Muscle layer of colon (tissue), 2 donors: ENCODE data around the gene TMEM207.

ENCODE experiments used
- H3K27ac ChIP-seq: one replicate; pipeline ENCODE4 v1.7.0; 2013; ENCODE audit warnings: low read depth, mild to moderate bottlenecking, low read length, moderate library complexity
- H3K27me3 ChIP-seq, 2 donors: one replicate each; pipeline ENCODE4 v1.7.0; 2013; ENCODE audit warnings: low read length in 2 of 2, mild to moderate bottlenecking in 2 of 2; ENCODE audit not compliant: insufficient read depth in 2 of 2, control insufficient read depth in 1 of 2
- H3K36me3 ChIP-seq: one replicate; pipeline ENCODE4 v1.7.0; 2013; ENCODE audit warnings: mild to moderate bottlenecking, low read length; ENCODE audit not compliant: insufficient read depth
- H3K4me1 ChIP-seq: one replicate; pipeline ENCODE4 v1.7.0; 2013; ENCODE audit warnings: mild to moderate bottlenecking, low read length; ENCODE audit not compliant: insufficient read depth
- H3K4me3 ChIP-seq, 2 donors: one replicate each; pipeline ENCODE4 v1.7.0; 2013; ENCODE audit warnings: low read length in 2 of 2, low read depth in 1 of 2, mild to moderate bottlenecking in 1 of 2, moderate library complexity in 1 of 2
- H3K9ac ChIP-seq: one replicate; pipeline ENCODE4 v1.7.0; 2013; ENCODE audit warnings: low read length
- H3K9me3 ChIP-seq: one replicate; pipeline ENCODE4 v1.7.0; 2013; ENCODE audit warnings: mild to moderate bottlenecking, low read length
- donor health status: abdominal sarcoma.
- donor health status: Adenocarcinoma of cecum.

The TMEM207 gene

GRCh38 chr3:190443257-190443656 lies 6.4 kb downstream of the TMEM207 start:
- Histone ChIP-seq H3K9ac (no peak overlapping the region), H3K9me3 (no peaks in the 10 kb centered on the region), H3K27me3 (no peaks in the 10 kb centered on the region), H3K27ac (no peak overlapping the region), H3K4me3 (no peak overlapping the region), H3K36me3 (no peaks in the 10 kb centered on the region), H3K4me1 (no peaks in the 10 kb centered on the region)

GRCh38 chr3:190442240-190442639 lies 7.5 kb downstream of the TMEM207 start:
- Histone ChIP-seq H3K27ac (no peak overlapping the region), H3K36me3 (no peaks in the 10 kb centered on the region), H3K9me3 (no peaks in the 10 kb centered on the region), H3K27me3 (no peaks in the 10 kb centered on the region), H3K4me3 (no peak overlapping the region), H3K9ac (no peak overlapping the region), H3K4me1 (no peaks in the 10 kb centered on the region)

- Histone ChIP-seq H3K9ac (no peak overlapping the region), H3K4me3 (no peak overlapping the region), H3K9me3 (no peaks in the 10 kb centered on the region), H3K36me3 (no peaks in the 10 kb centered on the region), H3K27ac (no peak overlapping the region), H3K27me3 (no peaks in the 10 kb centered on the region), H3K4me1 (no peaks in the 10 kb centered on the region)
These were observed 13.4 kb downstream of the TMEM207 start for GRCh38 chr3:190436331-190436730.

GRCh38 chr3:190435618-190436017 lies 14.1 kb downstream of the TMEM207 start:
- Histone ChIP-seq H3K4me1 (no peaks in the 10 kb centered on the region), H3K27me3 (no peaks in the 10 kb centered on the region), H3K9me3 (no peaks in the 10 kb centered on the region), H3K36me3 (no peaks in the 10 kb centered on the region), H3K9ac (no peak overlapping the region), H3K4me3 (no peak overlapping the region), H3K27ac (no peak overlapping the region)

- H3K9ac ChIP-seq, result no peak overlapping the region
- no peaks in the 10 kb centered on the region for H3K4me1 ChIP-seq
- no peaks in the 10 kb centered on the region for H3K27me3 ChIP-seq
- H3K4me3 ChIP-seq, result no peak overlapping the region
- H3K36me3 ChIP-seq, result no peaks in the 10 kb centered on the region
- no peaks in the 10 kb centered on the region for H3K9me3 ChIP-seq
- H3K27ac ChIP-seq, result no peak overlapping the region
These were observed 16.1 kb downstream of the TMEM207 start for GRCh38 chr3:190433626-190434025.

GRCh38 chr3:190432216-190432615 lies 17.5 kb downstream of the TMEM207 start:
- Histone ChIP-seq H3K4me1 (no peaks in the 10 kb centered on the region), H3K27me3 (no peaks in the 10 kb centered on the region), H3K27ac (no peak overlapping the region), H3K9ac (no peak overlapping the region), H3K9me3 (no peaks in the 10 kb centered on the region), H3K4me3 (no peak overlapping the region), H3K36me3 (no peaks in the 10 kb centered on the region)

GRCh38 chr3:190430906-190431305 lies 18.8 kb downstream of the TMEM207 start:
- Histone ChIP-seq H3K9me3 (no peaks in the 10 kb centered on the region), H3K27me3 (no peaks in the 10 kb centered on the region), H3K4me1 (no peaks in the 10 kb centered on the region), H3K36me3 (no peaks in the 10 kb centered on the region), H3K9ac (no peak overlapping the region), H3K27ac (no peak overlapping the region), H3K4me3 (no peak overlapping the region)

- Histone ChIP-seq H3K9ac (no peak overlapping the region), H3K27ac (no peak overlapping the region), H3K4me1 (no peaks in the 10 kb centered on the region), H3K36me3 (no peaks in the 10 kb centered on the region), H3K27me3 (no peaks in the 10 kb centered on the region), H3K4me3 (no peak overlapping the region), H3K9me3 (no peaks in the 10 kb centered on the region)
These were observed 20.0 kb downstream of the TMEM207 start for GRCh38 chr3:190429681-190430080.

GRCh38 chr3:190426806-190427507 lies 22.7 kb downstream of the TMEM207 start:
- H3K27me3 ChIP-seq, result no peaks in the 10 kb centered on the region

GRCh38 chr3:190425833-190426232 lies 23.9 kb downstream of the TMEM207 start:
- H3K9ac ChIP-seq, result no peak overlapping the region
- H3K9me3 ChIP-seq, result no peaks in the 10 kb centered on the region
- no peaks in the 10 kb centered on the region for H3K27me3 ChIP-seq

More at GRCh38 chr3:190426806-190427507, 22.7 kb downstream of the TMEM207 start:
- Histone ChIP-seq H3K9ac (no peak overlapping the region), H3K4me1 (no peaks in the 10 kb centered on the region), H3K27ac (no peak overlapping the region), H3K9me3 (no peaks in the 10 kb centered on the region), H3K36me3 (no peaks in the 10 kb centered on the region), H3K4me3 (no peak overlapping the region)

GRCh38 chr3:190424478-190425439 lies 24.9 kb downstream of the TMEM207 start:
- H3K36me3 ChIP-seq, result no peaks in the 10 kb centered on the region
- H3K9ac ChIP-seq, result no peak overlapping the region
- no peaks in the 10 kb centered on the region for H3K9me3 ChIP-seq
- H3K27ac ChIP-seq, result no peak overlapping the region
- no peaks in the 10 kb centered on the region for H3K27me3 ChIP-seq
- H3K4me1 ChIP-seq, result no peaks in the 10 kb centered on the region
- H3K4me3 ChIP-seq, result no peak overlapping the region

More at GRCh38 chr3:190425833-190426232, 23.9 kb downstream of the TMEM207 start:
- Histone ChIP-seq H3K4me1 (no peaks in the 10 kb centered on the region), H3K27ac (no peak overlapping the region), H3K4me3 (no peak overlapping the region), H3K36me3 (no peaks in the 10 kb centered on the region)
